Superior temporal gyrus (tissue), 1 donor: Measurements from ENCODE around the gene ATP1A2.
A peak's percentile ranks its signal among the peaks of the same experiment; 100 is the strongest.

ENCODE experiments used
- DNase-seq: peaks from one replicate; pipeline ENCODE4 v3.0.0-alpha.2; 2016; ENCODE audit errors: extremely low spot score

The ATP1A2 gene

GRCh38 chr1:160171980-160172379, 56.4 kb downstream of the ATP1A2 start:
- DNase-seq: no peak

- no peak for DNase-seq
Observed at GRCh38 chr1:160177231-160177630, 61.7 kb downstream of the ATP1A2 start.

- DNase-seq: no peak
Observed at GRCh38 chr1:160177667-160178066, 62.1 kb downstream of the ATP1A2 start.

GRCh38 chr1:160178731-160179130, 63.2 kb downstream of the ATP1A2 start:
- no peak for DNase-seq

- DNase-seq: no peak
Observed at GRCh38 chr1:160179336-160179735, 63.8 kb downstream of the ATP1A2 start.

GRCh38 chr1:160186246-160186645, 70.7 kb downstream of the ATP1A2 start:
- no peak for DNase-seq

GRCh38 chr1:160186729-160187128, 71.2 kb downstream of the ATP1A2 start:
- DNase-seq: no peak

- no peak for DNase-seq
Observed at GRCh38 chr1:160187407-160187806, 71.8 kb downstream of the ATP1A2 start.

- no peak for DNase-seq
Observed at GRCh38 chr1:160188341-160188740, 72.8 kb downstream of the ATP1A2 start.

- peak; percentile 48 for DNase-seq
Observed at GRCh38 chr1:160189649-160190625, 74.4 kb downstream of the ATP1A2 start, which contains the start of gene CASQ1. TSS of gene CASQ1 (plus strand) at chr1:160190575. CDS start at chr1:160190752, 177 bp downstream.

- DNase-seq: no peak
Observed at GRCh38 chr1:160191756-160192155, 76.2 kb downstream of the ATP1A2 start.

- DNase-seq: no peak
Observed at GRCh38 chr1:160192234-160192633, 76.7 kb downstream of the ATP1A2 start.
